IPS-11a (cell line): ENCODE data around the gene ZSCAN9.

Source experiments
- H3K4me3 ChIP-seq: one replicate; pipeline ENCODE4 v1.5.1; 2013; ENCODE audit warnings: low read depth, low read length, control low read depth

ZSCAN9 gene

GRCh38 chr6:28225056-28225834 is at the start of gene ZSCAN9:
TSS of gene ZSCAN9 (plus strand) at chr6:28225275. CDS start at chr6:28227085, 1,810 bp downstream.
- H3K4me3 ChIP-seq = peak within 1 kb of the TSS; percentile 94

GRCh38 chr6:28176373-28176772 is 48.7 kb upstream of the ZSCAN9 start:
- H3K4me3 ChIP-seq = no peak overlapping the region

- no peak overlapping the region for H3K4me3 ChIP-seq
These were observed 42.8 kb upstream of the ZSCAN9 start for GRCh38 chr6:28182255-28182654.

GRCh38 chr6:28188111-28188979 is 36.7 kb upstream of the ZSCAN9 start:
- no peak overlapping the region for H3K4me3 ChIP-seq

DNA sequence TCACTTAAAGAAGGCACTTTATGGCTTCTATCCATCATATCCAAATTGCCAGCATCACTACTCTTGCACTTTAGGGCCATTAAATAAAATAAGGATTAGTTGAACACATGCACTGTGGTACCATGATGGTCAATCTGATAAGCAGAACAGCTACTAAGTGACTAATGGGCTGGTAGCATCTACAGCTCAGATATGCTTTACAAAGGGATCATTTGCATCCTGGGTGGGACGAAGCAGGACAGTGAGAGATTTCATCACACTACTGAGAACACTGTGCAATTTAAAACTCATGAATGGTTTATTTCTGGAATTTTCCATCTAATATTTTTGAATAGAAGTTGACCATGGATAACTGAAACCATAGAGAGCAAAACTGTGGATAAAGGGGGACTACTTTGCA is 25.1 kb upstream of the ZSCAN9 start:
- no peak overlapping the region for H3K4me3 ChIP-seq

GRCh38 chr6:28203201-28203600 is 21.9 kb upstream of the ZSCAN9 start:
- no peak overlapping the region for H3K4me3 ChIP-seq

DNA sequence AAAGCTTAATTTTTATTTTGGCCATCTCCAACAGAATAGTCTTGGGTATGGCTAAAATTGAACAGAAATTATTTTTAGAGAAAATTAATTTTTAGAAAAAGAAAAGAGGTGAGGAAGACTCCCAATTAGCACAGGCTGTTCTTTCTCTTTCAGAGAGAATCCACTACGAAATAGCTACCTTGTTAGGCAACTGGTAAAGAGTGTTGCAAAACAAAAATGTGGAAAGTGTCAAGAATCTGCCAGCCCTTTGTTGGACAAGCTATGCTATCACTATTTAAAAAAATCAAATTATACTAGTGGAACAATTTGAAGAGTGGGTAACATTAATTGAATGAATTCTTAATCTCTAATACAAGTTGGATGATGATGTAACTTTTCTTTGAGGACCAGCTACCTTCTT is 19.2 kb upstream of the ZSCAN9 start:
- no peak overlapping the region for H3K4me3 ChIP-seq

GRCh38 chr6:28206527-28206926 is 18.5 kb upstream of the ZSCAN9 start:
- no peak overlapping the region for H3K4me3 ChIP-seq

DNA sequence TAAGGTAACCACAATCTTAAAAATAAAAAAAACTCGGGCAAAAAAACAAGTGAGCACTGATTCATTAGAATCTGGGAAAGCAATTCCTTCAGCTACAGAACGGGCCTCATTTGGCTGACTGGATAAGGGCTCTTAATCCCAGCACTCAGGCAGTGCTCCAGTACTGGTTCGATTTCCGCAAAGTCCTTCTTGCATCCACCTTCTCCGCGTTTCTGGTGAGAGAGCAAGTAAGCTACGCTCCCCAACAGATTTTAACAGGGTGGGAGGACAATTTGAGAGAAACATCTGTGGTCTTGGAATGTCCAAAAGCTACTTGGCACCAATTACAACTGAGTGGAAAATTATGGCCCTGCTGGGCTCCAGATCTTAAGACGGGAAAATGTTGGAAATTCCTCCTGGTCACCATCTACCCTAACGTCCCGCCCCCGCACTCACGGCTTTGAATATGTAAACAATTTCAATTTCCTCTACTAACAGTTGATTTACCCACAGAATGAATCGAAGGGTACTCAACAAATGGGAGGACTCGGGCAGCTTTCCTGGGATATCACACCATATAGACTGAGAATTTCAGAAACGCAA is 18.1 kb upstream of the ZSCAN9 start:
- peak overlapping the region; percentile 58 for H3K4me3 ChIP-seq

DNA sequence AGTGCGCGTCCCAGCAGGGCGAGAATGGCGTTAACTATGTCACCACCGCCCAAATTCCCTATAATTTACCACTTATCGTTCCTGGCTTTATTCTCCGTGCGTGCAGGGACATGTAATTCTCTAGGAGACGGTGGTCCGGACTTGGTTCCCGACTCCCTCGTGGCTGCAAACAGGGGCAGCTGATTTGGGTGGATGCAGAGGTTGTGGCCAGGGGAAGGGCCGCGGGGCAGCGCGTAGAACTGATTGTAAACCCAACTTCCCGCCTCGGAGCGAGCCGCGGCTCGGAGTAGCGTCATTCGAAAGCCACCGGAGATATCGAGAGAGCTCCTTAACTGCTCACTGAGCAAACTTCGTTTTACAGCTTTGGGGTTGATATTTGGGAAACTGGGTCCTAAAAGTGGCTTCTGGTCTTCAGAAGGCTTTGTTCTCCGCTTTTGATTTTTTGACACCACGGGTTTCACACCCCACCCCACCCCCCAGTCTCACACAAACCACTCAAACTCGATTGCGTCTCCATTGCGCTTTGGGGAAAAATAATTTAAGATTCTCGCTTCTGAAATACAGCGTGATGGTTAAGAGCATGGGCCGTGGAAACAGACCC is 17.5 kb upstream of the ZSCAN9 start:
- peak overlapping the region; percentile 58 for H3K4me3 ChIP-seq

DNA sequence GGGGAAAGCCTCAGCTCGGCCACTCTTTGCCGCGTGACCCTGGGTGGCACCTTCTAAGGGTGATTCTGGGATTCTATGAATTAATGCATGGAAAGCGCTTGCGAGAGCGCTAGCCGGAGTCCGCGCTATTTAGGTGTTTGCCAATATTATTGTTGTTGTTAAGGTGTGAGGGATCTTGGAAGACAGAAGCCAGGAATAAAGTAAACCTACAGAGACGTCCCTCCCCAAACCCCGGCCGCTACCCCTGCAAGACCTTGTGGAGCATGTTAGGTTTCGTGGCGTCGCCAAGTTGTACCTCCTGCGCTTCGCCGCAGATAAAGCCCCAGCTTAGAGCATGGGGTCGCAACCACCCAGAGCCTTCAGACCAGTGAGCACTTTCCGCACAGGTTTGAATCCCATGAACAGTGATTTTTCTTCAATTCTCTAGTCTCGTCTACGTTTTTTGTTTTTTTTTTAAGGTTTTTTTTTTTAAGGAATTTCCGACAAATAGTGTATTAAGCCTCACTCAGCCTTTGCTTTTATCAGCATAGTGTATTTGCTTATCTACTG is 16.9 kb upstream of the ZSCAN9 start:
- peak overlapping the region; percentile 58 for H3K4me3 ChIP-seq

GRCh38 chr6:28209753-28210535 is 15.1 kb upstream of the ZSCAN9 start:
- no peak overlapping the region for H3K4me3 ChIP-seq

GRCh38 chr6:28211840-28212509 is 13.1 kb upstream of the ZSCAN9 start:
- H3K4me3 ChIP-seq = peak overlapping the region; percentile 60

DNA sequence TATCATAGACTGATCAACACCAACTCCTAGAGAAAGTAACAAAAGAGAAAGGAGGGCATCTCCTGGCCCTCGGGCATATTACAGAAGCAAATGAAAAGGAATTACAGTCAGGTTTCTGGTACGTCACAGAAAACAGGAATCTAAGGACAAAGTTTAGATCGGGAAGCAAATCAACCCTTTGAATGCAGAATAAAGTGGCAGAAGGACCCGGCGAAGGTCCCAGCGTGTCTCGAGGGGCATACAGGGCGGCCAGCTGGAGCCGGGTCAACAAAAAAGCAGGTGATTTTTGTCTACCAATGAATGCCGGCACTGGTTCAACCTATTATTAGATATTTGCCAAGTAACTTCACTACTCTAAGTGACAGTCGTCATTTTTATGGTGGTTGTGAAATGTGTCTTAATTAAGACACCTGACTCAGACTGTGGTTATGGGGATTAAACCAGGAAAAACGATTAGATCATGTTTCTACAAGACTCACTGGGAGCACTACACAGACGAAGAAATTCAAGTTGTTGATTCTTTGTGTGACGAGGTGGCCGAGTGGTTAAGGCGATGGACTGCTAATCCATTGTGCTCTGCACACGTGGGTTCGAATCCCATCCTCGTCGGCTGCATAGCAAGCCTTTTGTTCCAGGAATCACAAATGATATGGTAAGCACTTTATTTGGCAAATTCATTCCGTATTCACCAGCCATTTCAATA is 12.4 kb upstream of the ZSCAN9 start:
- peak overlapping the region; percentile 60 for H3K4me3 ChIP-seq

- H3K4me3 ChIP-seq = no peak overlapping the region
These were observed 11.9 kb upstream of the ZSCAN9 start for GRCh38 chr6:28213213-28213523.

- H3K4me3 ChIP-seq = peak overlapping the region; percentile 17
These were observed 9.7 kb upstream of the ZSCAN9 start for GRCh38 chr6:28215425-28215824.

GRCh38 chr6:28217890-28218289 is 7.2 kb upstream of the ZSCAN9 start:
- H3K4me3 ChIP-seq = peak overlapping the region; percentile 51

GRCh38 chr6:28218312-28219248 is 6.5 kb upstream of the ZSCAN9 start:
- peak overlapping the region; percentile 51 for H3K4me3 ChIP-seq
